SK-N-SH treated with all-trans-retinoic acid at 6 μM for 48 hours (cell line): ENCODE results near the gene PHF1.

Source experiments
- ATAC-seq: fragments of 200-7000 bp; cut with Tn5 transposase; 3 replicates; pipeline ENCODE4 v1.9.1; 2020; ENCODE audit warnings: mild to moderate bottlenecking, moderate library complexity
- ARNTL ChIP-seq: fragments of 450-650 bp; formaldehyde crosslinking; IDR thresholded peaks from 2 replicates; pipeline ENCODE4 v1.5.0; 2020; ENCODE audit warnings: low read depth, mild to moderate bottlenecking, moderate library complexity, borderline replicate concordance
- BACH2 ChIP-seq: fragments of 250-450 bp; sonication (Bioruptor Pico); IDR thresholded peaks from 2 replicates; pipeline ENCODE4 v1.9.0; 2021; ENCODE audit warnings: mild to moderate bottlenecking, borderline replicate concordance
- CREB5 ChIP-seq: fragments of 250-450 bp; sonication (Bioruptor Pico); IDR thresholded peaks from 2 replicates; pipeline ENCODE4 v1.5.1; 2020; ENCODE audit warnings: low read depth, mild to moderate bottlenecking, moderate library complexity
- CSDC2 ChIP-seq: fragments of 250-450 bp; sonication (Bioruptor Pico); IDR thresholded peaks from 2 replicates; pipeline ENCODE4 v1.5.0; 2020; ENCODE audit warnings: mild to moderate bottlenecking, moderate library complexity
- CSRNP3 ChIP-seq: fragments of 250-450 bp; sonication (Bioruptor Pico); IDR thresholded peaks from 2 replicates; pipeline ENCODE4 v1.5.1; 2021; ENCODE audit warnings: mild to moderate bottlenecking, moderate library complexity
- ESRRG ChIP-seq: fragments of 250-450 bp; sonication (Bioruptor Pico); IDR thresholded peaks from 2 replicates; pipeline ENCODE4 v1.6.1; 2021; ENCODE audit warnings: mild to moderate bottlenecking
- GLIS3 ChIP-seq: fragments of 250-450 bp; sonication (Bioruptor Pico); IDR thresholded peaks from 2 replicates; pipeline ENCODE4 v1.5.0; 2020; ENCODE audit warnings: mild to moderate bottlenecking, moderate library complexity
- ISL1 ChIP-seq: fragments of 250-450 bp; sonication (Bioruptor Pico); IDR thresholded peaks from 2 replicates; pipeline ENCODE4 v2.1.2; 2022; ENCODE audit warnings: mild to moderate bottlenecking, moderate library complexity
- OSR1 ChIP-seq: fragments of 250-450 bp; sonication (Bioruptor Pico); IDR thresholded peaks from 2 replicates; pipeline ENCODE4 v1.8.0; 2022; ENCODE audit warnings: moderate library complexity, mild to moderate bottlenecking, inconsistent platforms
- PATZ1 ChIP-seq: fragments of 250-450 bp; sonication (Bioruptor Pico); IDR thresholded peaks from 2 replicates; pipeline ENCODE4 v1.8.0; 2020; ENCODE audit warnings: mild to moderate bottlenecking, moderate library complexity, borderline replicate concordance
- POU6F1 ChIP-seq: fragments of 250-450 bp; sonication (Bioruptor Pico); IDR thresholded peaks from 2 replicates; pipeline ENCODE4 v1.8.0; 2021; ENCODE audit warnings: low read depth, mild to moderate bottlenecking, moderate library complexity, borderline replicate concordance
- PPARA ChIP-seq: fragments of 250-450 bp; sonication (Bioruptor Pico); IDR thresholded peaks from 2 replicates; pipeline ENCODE4 v1.5.0; 2020; ENCODE audit warnings: mild to moderate bottlenecking, borderline replicate concordance
- RARB ChIP-seq: fragments of 250-450 bp; sonication (Bioruptor Pico); IDR thresholded peaks from 2 replicates; pipeline ENCODE4 v1.8.0; 2021; ENCODE audit warnings: mild to moderate bottlenecking, moderate library complexity
- SNAI2 ChIP-seq: fragments of 250-450 bp; sonication (Bioruptor Pico); IDR thresholded peaks from 2 replicates; pipeline ENCODE4 v1.5.0; 2020; ENCODE audit warnings: mild to moderate bottlenecking, moderate library complexity
- TCF4 ChIP-seq: fragments of 250-450 bp; sonication (Bioruptor Pico); IDR thresholded peaks from 2 replicates; pipeline ENCODE4 v1.8.0; 2021; ENCODE audit warnings: mild to moderate bottlenecking, moderate library complexity, borderline replicate concordance
- TOX ChIP-seq: fragments of 250-450 bp; sonication (Bioruptor Pico); IDR thresholded peaks from 2 replicates; pipeline ENCODE4 v1.8.0; 2021; ENCODE audit warnings: mild to moderate bottlenecking, moderate library complexity, borderline replicate concordance
- ZC3H10 ChIP-seq: fragments of 250-450 bp; sonication (Bioruptor Pico); IDR thresholded peaks from 2 replicates; pipeline ENCODE4 v1.5.1; 2021; ENCODE audit warnings: mild to moderate bottlenecking, moderate library complexity
- ZFP3 ChIP-seq: fragments of 250-450 bp; sonication (Bioruptor Pico); IDR thresholded peaks from 2 replicates; pipeline ENCODE4 v1.5.0; 2020; ENCODE audit warnings: mild to moderate bottlenecking, moderate library complexity
- ZNF565 ChIP-seq: fragments of 450-650 bp; formaldehyde crosslinking; conservative IDR thresholded peaks from 2 replicates; pipeline ENCODE4 v1.5.0; 2020; ENCODE audit warnings: low read depth, mild to moderate bottlenecking, moderate library complexity
- ZNF70 ChIP-seq: fragments of 450-650 bp; formaldehyde crosslinking; IDR thresholded peaks from 2 replicates; pipeline ENCODE4 v1.5.0; 2020; ENCODE audit warnings: mild to moderate bottlenecking, moderate library complexity
- ZNF8 ChIP-seq: fragments of 450-650 bp; formaldehyde crosslinking; IDR thresholded peaks from 2 replicates; pipeline ENCODE4 v1.5.0; 2020; ENCODE audit warnings: mild to moderate bottlenecking, moderate library complexity

Gene PHF1

GRCh38 chr6:33433001-33433543 lies 22.3 kb downstream of the PHF1 start:
- ATAC-seq: no peak
- no peak for TF ChIP-seq RARB (CRISPR knock-in tag)
- TF ChIP-seq PPARA (CRISPR knock-in tag): no peak
- TF ChIP-seq GLIS3 (CRISPR knock-in tag): no peak
- no peak for TF ChIP-seq TOX (CRISPR knock-in tag)
- no peak for TF ChIP-seq OSR1 (CRISPR knock-in tag)
- no peak for TF ChIP-seq ZFP3 (CRISPR knock-in tag)
- no peak for TF ChIP-seq CSDC2 (CRISPR knock-in tag)
- TF ChIP-seq ESRRG: no peak
- no peak for TF ChIP-seq ZNF70 (CRISPR knock-in tag)
- TF ChIP-seq POU6F1 (CRISPR knock-in tag): no peak
- TF ChIP-seq TCF4 (CRISPR knock-in tag): no peak
- no peak for TF ChIP-seq CSRNP3 (CRISPR knock-in tag)
- no peak for TF ChIP-seq SNAI2
- TF ChIP-seq BACH2 (CRISPR knock-in tag): no peak
- no peak for TF ChIP-seq ZNF565
- no peak for TF ChIP-seq PATZ1 (CRISPR knock-in tag)
- no peak for TF ChIP-seq CREB5 (CRISPR knock-in tag)
- no peak for TF ChIP-seq ISL1 (CRISPR knock-in tag)
- TF ChIP-seq ZC3H10 (CRISPR knock-in tag): no peak
- TF ChIP-seq ZNF8 (CRISPR knock-in tag): no peak

- ATAC-seq: no peak
- TF ChIP-seq GLIS3 (CRISPR knock-in tag): no peak
- no peak for TF ChIP-seq OSR1 (CRISPR knock-in tag)
- no peak for TF ChIP-seq CSRNP3 (CRISPR knock-in tag)
- TF ChIP-seq ZNF8 (CRISPR knock-in tag): no peak
- TF ChIP-seq PATZ1 (CRISPR knock-in tag): no peak
- TF ChIP-seq TCF4 (CRISPR knock-in tag): no peak
- TF ChIP-seq, all 23 proteins: peak for 0
These were observed 22.9 kb downstream of the PHF1 start for GRCh38 chr6:33433544-33434191.

GRCh38 chr6:33434961-33435360 lies 24.1 kb downstream of the PHF1 start:
- no peak for ATAC-seq
- TF ChIP-seq OSR1 (CRISPR knock-in tag) (no peak), SNAI2 (no peak), RARB (CRISPR knock-in tag) (no peak), TCF4 (CRISPR knock-in tag) (no peak), ZNF565 (no peak), ARNTL (no peak), PPARA (CRISPR knock-in tag) (no peak), ESRRG (no peak), PATZ1 (CRISPR knock-in tag) (no peak), ISL1 (CRISPR knock-in tag) (no peak), CSDC2 (CRISPR knock-in tag) (no peak), POU6F1 (CRISPR knock-in tag) (no peak)
